A673 (cell line): ENCODE measurements around the gene RPS6KL1. TPM values are rescaled to one million over a fixed set of nuclear protein-coding genes. Genes with fewer than 3 reads are reported as not detected.

ENCODE experiments used
- BruUV-seq: library from RNA; stranded (reverse); fragments of 400-500 nt; replicated peaks from 2 replicates; lab custom pipeline; 2021; lab: Mats Ljungman, UMichigan
- CTCF ChIA-PET: fragments of 300-600 bp; sonication (Branson Sonifier 250); formaldehyde crosslinking; loops from one replicate; lab custom pipeline; 2022; ENCODE audit warnings: antibody characterized with exemption; lab: Charles Lee
- POLR2A ChIA-PET: fragments of 300-600 bp; sonication (Branson Sonifier 250); formaldehyde crosslinking; loops from one replicate; lab custom pipeline; 2022; ENCODE audit warnings: antibody characterized with exemption; ENCODE audit not compliant: low non-redundant PET; lab: Charles Lee
- DNase-seq: peaks from one replicate; pipeline ENCODE4 v3.0.0-alpha.2; 2015; ENCODE audit warnings: low spot score
- H3K27ac ChIP-seq: fragments of 200-600 bp; sonication (generic); 2 replicates; pipeline ENCODE4 v1.5.1; 2016; ENCODE audit warnings: mixed run types, low read depth, mild to moderate bottlenecking, mixed read lengths, antibody characterized with exemption, low read length; ENCODE audit not compliant: poor library complexity, severe bottlenecking
- H3K27me3 ChIP-seq: fragments of 200-600 bp; sonication (generic); replicated peaks from 2 replicates; pipeline ENCODE4 v1.6.1; 2017; ENCODE audit warnings: mixed run types, low read depth, mild to moderate bottlenecking, mixed read lengths, antibody characterized with exemption, low read length; ENCODE audit not compliant: insufficient read depth, poor library complexity
- H3K36me3 ChIP-seq: fragments of 200-600 bp; sonication (generic); 2 replicates; pipeline ENCODE4 v1.6.1; 2016; ENCODE audit warnings: mixed run types, mild to moderate bottlenecking, mixed read lengths, antibody characterized with exemption, low read length; ENCODE audit not compliant: insufficient read depth, poor library complexity, severe bottlenecking
- H3K4me1 ChIP-seq: fragments of 200-600 bp; sonication (generic); 2 replicates; pipeline ENCODE4 v1.6.1; 2017; ENCODE audit warnings: mixed run types, mild to moderate bottlenecking, mixed read lengths, antibody characterized with exemption, low read length; ENCODE audit not compliant: insufficient read depth, poor library complexity, severe bottlenecking
- H3K4me3 ChIP-seq: fragments of 200-600 bp; sonication (generic); 2 replicates; pipeline ENCODE4 v1.5.1; 2016; ENCODE audit warnings: low read depth, mixed run types, mild to moderate bottlenecking, mixed read lengths, low read length; ENCODE audit not compliant: poor library complexity, severe bottlenecking
- H3K9me3 ChIP-seq: fragments of 200-600 bp; sonication (generic); 2 replicates; pipeline ENCODE4 v1.6.1; 2016; ENCODE audit warnings: mixed run types, low read depth, mild to moderate bottlenecking, mixed read lengths, antibody characterized with exemption, low read length; ENCODE audit not compliant: poor library complexity, severe bottlenecking
- CTCF ChIP-seq: fragments of 300-800, 200-600 bp; sonication (generic); conservative IDR thresholded peaks from 2 replicates; pipeline ENCODE4 v1.5.1; 2017; ENCODE audit warnings: low read depth, mild to moderate bottlenecking, antibody characterized with exemption, low read length, moderate library complexity, mixed read lengths
- EZH2 ChIP-seq: fragments of 200-600 bp; sonication (generic); IDR thresholded peaks from 2 replicates; pipeline ENCODE4 v1.6.1; 2017; ENCODE audit warnings: borderline replicate concordance, low read depth, mild to moderate bottlenecking, mixed read lengths, antibody characterized with exemption, low read length; ENCODE audit not compliant: poor library complexity, severe bottlenecking
- intact Hi-C: fragments of 100-400 bp; cut with micrococcal nuclease; formaldehyde crosslinking; loops from one replicate; pipeline ENCODE4 v1.10.0; 2022; ENCODE audit not compliant: unreplicated experiment
- total RNA-seq: library from RNA; stranded (reverse); gene quantifications from 2 replicates; pipeline ENCODE4 v1.2.3, GENCODE V29; 2021

RPS6KL1 gene
- total RNA-seq, 1 experiment from 2014 or later: 0.80 TPM

- no peaks in the 10 kb centered on the region for H3K9me3 ChIP-seq
- H3K36me3 ChIP-seq: no peaks in the 10 kb centered on the region
- TF ChIP-seq CTCF (no peak), EZH2 (no peak)
- intact Hi-C loops: no loop called here
- ChIA-PET CTCF (no interaction called here), POLR2A (no interaction called here)
- no peak for DNase-seq
- H3K27ac ChIP-seq: no peak overlapping the region
- peaks cover 15% of the 10 kb centered on the region for H3K4me1 ChIP-seq
- BruUV-seq: no TSS peak
- no peaks in the 10 kb centered on the region for H3K27me3 ChIP-seq
- no peak overlapping the region for H3K4me3 ChIP-seq
Measured at GRCh38 chr14:74956280-74957072, 33.4 kb upstream of the RPS6KL1 start.

GRCh38 chr14:74956027-74956279, 32.9 kb upstream of the RPS6KL1 start:
- no TSS peak for BruUV-seq
- DNase-seq: no peak
- H3K9me3 ChIP-seq: no peaks in the 10 kb centered on the region
- POLR2A ChIA-PET: no interaction called here
- intact Hi-C loops: no loop called here
- no peak overlapping the region for H3K27ac ChIP-seq
- no peaks in the 10 kb centered on the region for H3K36me3 ChIP-seq
- no peaks in the 10 kb centered on the region for H3K27me3 ChIP-seq
- TF ChIP-seq EZH2: no peak
- TF ChIP-seq CTCF: no peak
- CTCF ChIA-PET: interaction anchor here (1.0 kb wide), 1 partner anchor 11 kb away, joined by 3 read pairs; no protein-coding TSS in a partner anchor
- H3K4me1 ChIP-seq: peaks cover 15% of the 10 kb centered on the region
- H3K4me3 ChIP-seq: peak overlapping the region; percentile 92

- Histone ChIP-seq H3K9me3 (no peaks in the 10 kb centered on the region), H3K4me3 (peak within 1 kb of the TSS; percentile 92), H3K27ac (peak within 1 kb of the TSS; percentile 72), H3K36me3 (no peaks in the 10 kb centered on the region), H3K4me1 (peaks cover 15% of the 10 kb centered on the region), H3K27me3 (no peaks in the 10 kb centered on the region)
- BruUV-seq: TSS peak; percentile 48
- DNase-seq: peak; percentile 77
- no peak for TF ChIP-seq EZH2
- no peak for TF ChIP-seq CTCF
- intact Hi-C loops: no loop called here
- POLR2A ChIA-PET: interaction anchor here (0.5 kb wide), 1 partner anchor 354 kb away, joined by 4 read pairs; no protein-coding TSS in a partner anchor
- CTCF ChIA-PET: interaction anchor here (1.0 kb wide), 1 partner anchor 10 kb away, joined by 3 read pairs; no protein-coding TSS in a partner anchor
Measured at GRCh38 chr14:74955229-74956026, 32.4 kb upstream of the RPS6KL1 start, which contains the start of gene PGF. PGF (minus strand) TSS chr14:74955597; CDS start chr14:74955242, 355 bp downstream.
